Measurements from ENCODE around the gene PIEZO2.

The PIEZO2 gene

GRCh38 chr18:10863026-10863425 lies 286.3 kb downstream of the PIEZO2 start:
- no peak overlapping the region for H3K4me3 ChIP-seq (ENCODE audit: low read length)
- peaks cover 4% of the 10 kb centered on the region for H3K4me1 ChIP-seq (ENCODE audit: control insufficient read depth, insufficient read depth, low read length)
- H3K36me3 ChIP-seq (ENCODE audit: control insufficient read depth, insufficient read depth, low read length) = no peaks in the 10 kb centered on the region
- no peaks in the 10 kb centered on the region for H3K27me3 ChIP-seq (ENCODE audit: control insufficient read depth, insufficient read depth, low read length)
- H3K9ac ChIP-seq (ENCODE audit: low read length) = no peak overlapping the region
- no peak overlapping the region for H3K27ac ChIP-seq (ENCODE audit: low read depth, low read length)

- H3K4me3 ChIP-seq (ENCODE audit: low read length) = no peak overlapping the region
- no peak overlapping the region for H3K9ac ChIP-seq (ENCODE audit: low read length)
- H3K4me1 ChIP-seq (ENCODE audit: control insufficient read depth, insufficient read depth, low read length) = peaks cover 4% of the 10 kb centered on the region
- no peaks in the 10 kb centered on the region for H3K36me3 ChIP-seq (ENCODE audit: control insufficient read depth, insufficient read depth, low read length)
- H3K27me3 ChIP-seq (ENCODE audit: control insufficient read depth, insufficient read depth, low read length) = no peaks in the 10 kb centered on the region
- H3K27ac ChIP-seq (ENCODE audit: low read depth, low read length) = no peak overlapping the region
These were observed 288.4 kb downstream of the PIEZO2 start for GRCh38 chr18:10860928-10861327.

DNA sequence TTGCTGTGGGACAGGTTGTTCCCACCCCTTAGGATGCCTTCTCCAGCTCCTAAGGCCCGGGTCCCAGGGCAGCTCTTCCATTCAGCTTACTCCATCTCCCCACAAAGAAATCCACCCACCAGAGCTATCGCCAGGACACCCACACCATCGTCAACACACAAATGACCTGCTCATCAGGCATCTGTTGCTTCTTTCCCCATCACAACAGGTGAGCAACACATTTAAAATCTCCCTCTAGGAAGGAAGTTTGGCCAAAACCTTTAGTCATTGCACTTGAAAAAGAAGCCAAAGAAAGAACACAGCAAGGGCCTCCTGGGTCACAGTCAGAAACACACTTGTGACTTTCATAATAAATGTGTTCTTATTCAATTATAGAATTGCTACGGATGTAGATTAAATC lies 289.0 kb downstream of the PIEZO2 start:
- Histone ChIP-seq H3K4me3 (ENCODE audit: low read length) (no peak overlapping the region), H3K27ac (ENCODE audit: low read depth, low read length) (no peak overlapping the region), H3K27me3 (ENCODE audit: control insufficient read depth, insufficient read depth, low read length) (no peaks in the 10 kb centered on the region)

DNA sequence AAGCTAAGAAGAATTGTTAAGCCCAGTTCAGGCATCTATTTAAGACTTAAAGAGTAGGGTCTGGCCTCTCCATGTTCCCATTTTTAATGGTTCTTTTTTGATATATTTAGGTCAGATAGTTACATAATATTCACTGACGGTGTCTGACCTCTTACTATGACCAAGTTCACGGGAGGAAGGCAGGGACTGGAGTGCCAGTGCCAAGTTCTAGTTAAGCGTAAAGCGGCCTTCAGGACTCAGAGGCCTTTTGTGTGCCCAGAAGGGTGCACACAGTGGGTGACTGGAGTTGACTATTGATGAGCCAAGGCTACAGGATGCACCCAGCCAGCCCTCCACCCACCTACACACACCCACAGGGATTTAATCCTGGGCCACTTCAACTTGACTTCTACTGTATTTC lies 290.9 kb downstream of the PIEZO2 start:
- Histone ChIP-seq H3K27ac (ENCODE audit: low read depth, low read length) (no peak overlapping the region), H3K4me3 (ENCODE audit: low read length) (no peak overlapping the region), H3K36me3 (ENCODE audit: control insufficient read depth, insufficient read depth, low read length) (no peaks in the 10 kb centered on the region), H3K4me1 (ENCODE audit: control insufficient read depth, insufficient read depth, low read length) (peaks cover 4% of the 10 kb centered on the region), H3K9ac (ENCODE audit: low read length) (no peak overlapping the region), H3K27me3 (ENCODE audit: control insufficient read depth, insufficient read depth, low read length) (no peaks in the 10 kb centered on the region)

More for the DNA sequence above, 289.0 kb downstream of the PIEZO2 start:
- Histone ChIP-seq H3K9ac (ENCODE audit: low read length) (no peak overlapping the region), H3K4me1 (ENCODE audit: control insufficient read depth, insufficient read depth, low read length) (peaks cover 4% of the 10 kb centered on the region), H3K36me3 (ENCODE audit: control insufficient read depth, insufficient read depth, low read length) (no peaks in the 10 kb centered on the region)

GRCh38 chr18:10856132-10856531 lies 293.2 kb downstream of the PIEZO2 start:
- Histone ChIP-seq H3K27ac (ENCODE audit: low read depth, low read length) (no peak overlapping the region), H3K4me1 (ENCODE audit: control insufficient read depth, insufficient read depth, low read length) (no peaks in the 10 kb centered on the region), H3K9ac (ENCODE audit: low read length) (no peak overlapping the region), H3K27me3 (ENCODE audit: control insufficient read depth, insufficient read depth, low read length) (no peaks in the 10 kb centered on the region), H3K36me3 (ENCODE audit: control insufficient read depth, insufficient read depth, low read length) (no peaks in the 10 kb centered on the region), H3K4me3 (ENCODE audit: low read length) (no peak overlapping the region)

DNA sequence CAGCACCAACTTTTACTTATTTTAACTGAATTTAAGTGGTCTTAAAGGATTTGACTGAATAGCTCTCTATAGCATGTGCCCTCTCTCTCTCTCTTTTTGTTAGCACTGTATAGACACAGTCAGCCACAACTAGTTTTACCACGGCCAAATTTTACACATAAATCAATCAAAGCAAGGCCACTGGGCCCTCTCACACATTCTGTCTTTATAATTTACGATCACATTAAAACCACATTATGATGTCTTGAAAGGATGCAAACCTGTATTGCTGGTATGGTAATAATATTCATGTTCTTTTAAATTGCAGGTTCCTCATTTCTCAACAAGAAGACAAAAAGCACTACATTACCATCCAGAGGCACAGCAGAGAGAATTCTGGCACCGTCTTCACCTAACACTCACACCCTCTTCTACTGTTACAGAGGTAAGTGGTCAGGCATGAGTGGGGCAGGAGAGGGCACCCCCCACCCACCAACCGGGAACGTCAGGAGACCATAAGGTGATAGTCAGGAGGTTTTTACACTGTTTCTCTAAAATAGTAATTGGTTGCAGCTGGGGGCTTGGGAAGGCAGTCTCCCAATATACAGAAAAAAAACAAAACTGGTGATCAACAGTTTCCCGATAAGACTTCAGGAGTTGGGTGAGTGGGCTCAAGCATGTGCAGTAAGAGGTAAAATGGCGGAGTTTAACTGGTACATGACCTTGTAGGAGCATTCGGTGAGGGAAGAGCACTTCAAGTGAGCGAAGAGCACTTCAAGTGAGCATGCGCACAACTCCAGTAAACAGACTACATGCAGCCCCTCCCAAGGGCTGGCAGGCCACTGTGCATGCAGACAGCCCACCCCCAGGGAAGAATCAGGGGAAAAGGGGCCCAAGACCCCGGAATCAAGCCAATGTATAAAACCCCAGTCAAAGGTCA lies 296.7 kb downstream of the PIEZO2 start:
- Histone ChIP-seq H3K4me3 (ENCODE audit: low read length) (no peak overlapping the region), H3K4me1 (ENCODE audit: control insufficient read depth, insufficient read depth, low read length) (no peaks in the 10 kb centered on the region), H3K36me3 (ENCODE audit: control insufficient read depth, insufficient read depth, low read length) (no peaks in the 10 kb centered on the region), H3K27me3 (ENCODE audit: control insufficient read depth, insufficient read depth, low read length) (no peaks in the 10 kb centered on the region), H3K27ac (ENCODE audit: low read depth, low read length) (no peak overlapping the region), H3K9ac (ENCODE audit: low read length) (no peak overlapping the region)

- Histone ChIP-seq H3K9ac (ENCODE audit: low read length) (no peak overlapping the region), H3K36me3 (ENCODE audit: control insufficient read depth, insufficient read depth, low read length) (no peaks in the 10 kb centered on the region), H3K27me3 (ENCODE audit: control insufficient read depth, insufficient read depth, low read length) (no peaks in the 10 kb centered on the region), H3K4me1 (ENCODE audit: control insufficient read depth, insufficient read depth, low read length) (no peaks in the 10 kb centered on the region), H3K27ac (ENCODE audit: low read depth, low read length) (no peak overlapping the region), H3K4me3 (ENCODE audit: low read length) (no peak overlapping the region)
These were observed 297.5 kb downstream of the PIEZO2 start for GRCh38 chr18:10851824-10852319.

DNA sequence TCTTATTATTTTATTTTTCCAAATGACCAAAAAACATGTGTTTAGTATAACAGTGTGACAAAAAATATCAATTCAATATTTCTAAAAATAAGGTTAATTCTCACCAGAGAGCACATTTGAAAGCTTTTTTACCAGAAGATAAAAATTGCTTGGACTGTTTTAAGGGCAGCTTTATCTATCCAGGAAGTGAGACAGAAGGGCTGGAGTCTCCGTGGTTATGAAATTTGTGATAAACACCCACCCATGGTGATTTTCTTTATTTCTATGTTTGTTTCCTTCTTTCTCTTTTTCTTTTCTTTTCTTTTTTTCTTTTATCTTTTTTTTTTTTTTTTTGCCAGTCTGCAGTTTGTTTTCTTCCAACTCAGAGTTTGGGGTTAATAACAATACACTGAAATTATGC lies 298.5 kb downstream of the PIEZO2 start:
- no peak overlapping the region for H3K4me3 ChIP-seq (ENCODE audit: low read length)
- H3K36me3 ChIP-seq (ENCODE audit: control insufficient read depth, insufficient read depth, low read length) = no peaks in the 10 kb centered on the region
- no peaks in the 10 kb centered on the region for H3K4me1 ChIP-seq (ENCODE audit: control insufficient read depth, insufficient read depth, low read length)
- no peaks in the 10 kb centered on the region for H3K27me3 ChIP-seq (ENCODE audit: control insufficient read depth, insufficient read depth, low read length)
- no peak overlapping the region for H3K27ac ChIP-seq (ENCODE audit: low read depth, low read length)
- H3K9ac ChIP-seq (ENCODE audit: low read length) = no peak overlapping the region

DNA sequence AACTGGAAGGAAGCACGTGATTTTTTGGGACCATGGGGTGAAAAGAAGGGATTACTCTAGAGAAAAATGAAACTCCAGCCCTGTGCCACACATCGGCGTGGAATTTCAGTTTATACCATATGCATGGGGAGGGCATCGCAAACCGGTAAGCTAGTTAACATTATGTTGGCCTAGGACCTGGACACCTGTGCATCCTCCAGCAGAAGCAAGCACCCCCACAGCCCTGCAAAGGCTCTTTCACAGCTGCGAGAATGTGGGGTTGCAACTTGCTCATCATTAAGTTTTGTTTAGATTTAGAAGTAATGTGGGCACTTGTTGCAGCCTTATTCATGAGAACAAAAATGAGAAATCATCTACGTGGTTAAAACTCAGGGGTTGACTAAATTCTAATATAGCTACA lies 299.2 kb downstream of the PIEZO2 start:
- Histone ChIP-seq H3K4me1 (ENCODE audit: control insufficient read depth, insufficient read depth, low read length) (no peaks in the 10 kb centered on the region), H3K27ac (ENCODE audit: low read depth, low read length) (no peak overlapping the region), H3K36me3 (ENCODE audit: control insufficient read depth, insufficient read depth, low read length) (no peaks in the 10 kb centered on the region), H3K9ac (ENCODE audit: low read length) (no peak overlapping the region), H3K4me3 (ENCODE audit: low read length) (no peak overlapping the region), H3K27me3 (ENCODE audit: control insufficient read depth, insufficient read depth, low read length) (no peaks in the 10 kb centered on the region)

GRCh38 chr18:10847907-10848306 lies 301.5 kb downstream of the PIEZO2 start:
- H3K4me1 ChIP-seq (ENCODE audit: control insufficient read depth, insufficient read depth, low read length) = no peaks in the 10 kb centered on the region
- no peak overlapping the region for H3K9ac ChIP-seq (ENCODE audit: low read length)
- H3K27ac ChIP-seq (ENCODE audit: low read depth, low read length) = no peak overlapping the region
- H3K27me3 ChIP-seq (ENCODE audit: control insufficient read depth, insufficient read depth, low read length) = no peaks in the 10 kb centered on the region
- H3K36me3 ChIP-seq (ENCODE audit: control insufficient read depth, insufficient read depth, low read length) = no peaks in the 10 kb centered on the region
- H3K4me3 ChIP-seq (ENCODE audit: low read length) = no peak overlapping the region

GRCh38 chr18:10847408-10847790 lies 302.0 kb downstream of the PIEZO2 start:
- no peaks in the 10 kb centered on the region for H3K36me3 ChIP-seq (ENCODE audit: control insufficient read depth, insufficient read depth, low read length)
- H3K9ac ChIP-seq (ENCODE audit: low read length) = no peak overlapping the region
- H3K4me3 ChIP-seq (ENCODE audit: low read length) = no peak overlapping the region
- no peak overlapping the region for H3K27ac ChIP-seq (ENCODE audit: low read depth, low read length)
- no peaks in the 10 kb centered on the region for H3K27me3 ChIP-seq (ENCODE audit: control insufficient read depth, insufficient read depth, low read length)
- H3K4me1 ChIP-seq (ENCODE audit: control insufficient read depth, insufficient read depth, low read length) = no peaks in the 10 kb centered on the region

DNA sequence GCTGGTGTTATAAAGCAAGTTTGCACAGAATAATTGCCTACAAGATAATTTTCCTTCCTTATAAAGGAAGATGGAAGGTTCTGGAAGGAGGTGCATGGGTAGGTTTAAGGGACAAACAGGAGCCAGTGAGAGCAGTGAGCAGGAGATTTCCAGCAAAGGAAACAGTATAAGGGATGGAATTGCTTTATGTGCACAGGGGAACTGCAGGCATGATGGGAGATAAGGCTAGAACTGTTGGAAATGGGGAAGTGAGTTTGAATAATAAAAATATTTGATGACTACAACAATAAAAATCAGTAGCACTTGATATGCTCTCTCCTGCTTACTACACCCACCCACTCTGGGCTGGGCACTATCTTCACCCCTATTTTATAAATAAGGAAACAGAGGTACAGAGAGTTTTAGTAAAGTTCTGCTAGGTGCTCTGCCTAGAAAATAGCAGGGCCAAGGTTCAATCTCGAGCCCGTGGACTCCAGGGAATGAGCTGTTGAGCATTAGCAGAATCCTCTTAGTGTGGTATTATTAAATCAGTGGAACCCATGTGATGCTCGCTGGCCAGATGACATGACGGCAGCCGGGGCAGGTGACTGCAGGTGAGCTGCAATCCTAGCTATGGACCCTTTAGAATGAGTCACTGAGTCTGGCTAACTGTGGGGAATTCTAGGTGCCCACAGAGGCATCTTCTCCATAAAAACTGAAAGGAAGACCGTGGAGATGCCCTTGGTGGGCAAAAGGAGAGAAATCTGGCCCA lies 302.5 kb downstream of the PIEZO2 start:
- no peak overlapping the region for H3K9ac ChIP-seq (ENCODE audit: low read length)
- no peaks in the 10 kb centered on the region for H3K4me1 ChIP-seq (ENCODE audit: control insufficient read depth, insufficient read depth, low read length)
- H3K36me3 ChIP-seq (ENCODE audit: control insufficient read depth, insufficient read depth, low read length) = no peaks in the 10 kb centered on the region
- H3K27ac ChIP-seq (ENCODE audit: low read depth, low read length) = no peak overlapping the region
- H3K4me3 ChIP-seq (ENCODE audit: low read length) = no peak overlapping the region
- H3K27me3 ChIP-seq (ENCODE audit: control insufficient read depth, insufficient read depth, low read length) = no peaks in the 10 kb centered on the region

Data from rectal smooth muscle tissue (tissue), 1 donor.